ENCODE data around the gene GALNT18.
"Not testable (repeated sequence)": the region's sequence is repeated elsewhere in the genome, so short reads cannot be mapped to it uniquely, and the experiment has no call there.

Gene GALNT18

DNA sequence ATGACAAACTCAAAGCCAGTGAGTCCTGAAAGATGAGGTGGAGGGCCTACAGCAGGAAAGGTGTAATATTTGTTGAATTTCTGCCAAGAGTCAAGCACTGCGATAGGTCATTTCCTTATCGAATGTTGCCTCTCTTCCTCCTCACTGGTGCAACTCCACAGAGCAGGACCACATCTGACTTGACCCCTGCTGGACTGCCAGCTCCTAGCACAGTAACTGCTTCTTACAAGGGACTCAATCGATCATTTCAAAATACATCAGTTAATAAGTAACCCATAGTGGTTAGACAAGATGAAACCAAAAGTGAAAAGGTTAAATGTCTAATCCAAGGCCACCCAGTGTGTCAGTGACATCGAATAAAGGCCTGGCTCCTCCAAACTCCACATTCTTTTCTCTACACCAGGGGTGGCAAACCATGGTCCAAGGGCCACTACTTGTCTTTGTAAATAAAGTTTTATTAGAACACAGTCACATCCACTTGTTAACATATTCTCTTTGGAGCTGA is 170.3 kb downstream of the GALNT18 start:
- no peaks in the 10 kb centered on the region for H4K20me1 ChIP-seq (ENCODE audit: low read depth, low read length)
- H3K4me2 ChIP-seq (ENCODE audit: low read depth, low read length, poor library complexity, severe bottlenecking), result no peak overlapping the region
- no peaks in the 10 kb centered on the region for H3F3A ChIP-seq (ENCODE audit: insufficient read depth)
- no peak overlapping the region for H3K4me3 ChIP-seq (ENCODE audit: insufficient read depth, low read length, poor library complexity, severe bottlenecking)
- no peak for TF ChIP-seq EZH2phosphoT487 (conservative IDR thresholded peaks at IDR 0.05; ENCODE audit: low read length)
- H3K9me2 ChIP-seq (replicated peaks; ENCODE audit: insufficient read depth, low read length), result no peaks in the 10 kb centered on the region
- H3K27ac ChIP-seq (ENCODE audit: low read depth, low read length), result no peak overlapping the region
- H3K9ac ChIP-seq (ENCODE audit: low read length), result no peak overlapping the region
- H3K36me3 ChIP-seq (ENCODE audit: low read length), result no peaks in the 10 kb centered on the region
- no peaks in the 10 kb centered on the region for H3K9me3 ChIP-seq (ENCODE audit: insufficient read depth, low read length)
- H3K27me3 ChIP-seq (ENCODE audit: low read length), result no peaks in the 10 kb centered on the region
- H3K79me2 ChIP-seq (ENCODE audit: insufficient read depth, low read length), result no peaks in the 10 kb centered on the region
- H2AFZ ChIP-seq (ENCODE audit: low read depth, low read length, severe bottlenecking), result no peak overlapping the region

DNA sequence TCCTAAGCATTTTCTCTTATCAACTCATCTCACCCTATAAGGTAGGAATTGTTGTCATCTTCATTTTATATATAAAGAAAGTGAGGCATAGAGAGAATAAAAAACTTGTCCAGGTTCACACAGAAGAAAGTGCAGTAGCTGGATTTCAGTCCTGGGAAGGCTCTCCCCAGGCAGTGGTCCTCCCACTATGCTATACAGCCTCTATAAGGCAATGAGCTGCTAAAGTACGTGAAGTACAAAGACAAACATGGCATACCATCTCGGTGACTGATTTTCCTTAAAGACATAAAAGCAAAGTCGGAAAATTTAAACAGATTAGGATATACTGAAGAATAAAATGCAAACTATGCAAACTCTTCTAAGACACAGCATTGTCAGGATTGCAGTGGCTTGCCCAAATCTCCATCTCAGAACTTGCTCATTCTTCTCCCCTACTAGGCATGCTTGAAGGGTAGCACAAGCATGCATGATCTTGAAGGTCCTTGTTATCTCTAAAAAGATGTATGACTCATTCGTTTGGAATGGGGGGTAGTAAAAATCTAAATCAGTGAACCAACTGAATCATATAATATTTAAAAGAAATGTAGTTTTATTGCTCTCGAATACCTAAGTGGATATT is 171.0 kb downstream of the GALNT18 start:
- no peak for TF ChIP-seq EZH2phosphoT487 (conservative IDR thresholded peaks at IDR 0.05; ENCODE audit: low read length)
- TF ChIP-seq, protein P1, sequence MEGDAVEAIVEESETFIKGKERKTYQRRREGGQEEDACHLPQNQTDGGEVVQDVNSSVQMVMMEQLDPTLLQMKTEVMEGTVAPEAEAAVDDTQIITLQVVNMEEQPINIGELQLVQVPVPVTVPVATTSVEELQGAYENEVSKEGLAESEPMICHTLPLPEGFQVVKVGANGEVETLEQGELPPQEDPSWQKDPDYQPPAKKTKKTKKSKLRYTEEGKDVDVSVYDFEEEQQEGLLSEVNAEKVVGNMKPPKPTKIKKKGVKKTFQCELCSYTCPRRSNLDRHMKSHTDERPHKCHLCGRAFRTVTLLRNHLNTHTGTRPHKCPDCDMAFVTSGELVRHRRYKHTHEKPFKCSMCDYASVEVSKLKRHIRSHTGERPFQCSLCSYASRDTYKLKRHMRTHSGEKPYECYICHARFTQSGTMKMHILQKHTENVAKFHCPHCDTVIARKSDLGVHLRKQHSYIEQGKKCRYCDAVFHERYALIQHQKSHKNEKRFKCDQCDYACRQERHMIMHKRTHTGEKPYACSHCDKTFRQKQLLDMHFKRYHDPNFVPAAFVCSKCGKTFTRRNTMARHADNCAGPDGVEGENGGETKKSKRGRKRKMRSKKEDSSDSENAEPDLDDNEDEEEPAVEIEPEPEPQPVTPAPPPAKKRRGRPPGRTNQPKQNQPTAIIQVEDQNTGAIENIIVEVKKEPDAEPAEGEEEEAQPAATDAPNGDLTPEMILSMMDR (IDR thresholded peaks at IDR 0.05; ENCODE audit: insufficient read depth, low read length, poor library complexity, severe bottlenecking), result no peak
- Histone ChIP-seq H3F3A (ENCODE audit: insufficient read depth) (no peaks in the 10 kb centered on the region), H3K9ac (ENCODE audit: low read length) (no peak overlapping the region), H3K4me3 (ENCODE audit: insufficient read depth, low read length, poor library complexity, severe bottlenecking) (no peak overlapping the region), H3K4me2 (ENCODE audit: low read depth, low read length, poor library complexity, severe bottlenecking) (no peak overlapping the region), H3K27ac (ENCODE audit: low read depth, low read length) (no peak overlapping the region), H3K9me2 (replicated peaks; ENCODE audit: insufficient read depth, low read length) (no peaks in the 10 kb centered on the region), H2AFZ (ENCODE audit: low read depth, low read length, severe bottlenecking) (no peak overlapping the region), H3K9me3 (ENCODE audit: insufficient read depth, low read length) (no peaks in the 10 kb centered on the region), H3K79me2 (ENCODE audit: insufficient read depth, low read length) (no peaks in the 10 kb centered on the region), H4K20me1 (ENCODE audit: low read depth, low read length) (no peaks in the 10 kb centered on the region), H3K36me3 (ENCODE audit: low read length) (no peaks in the 10 kb centered on the region), H3K27me3 (ENCODE audit: low read length) (no peaks in the 10 kb centered on the region)

DNA sequence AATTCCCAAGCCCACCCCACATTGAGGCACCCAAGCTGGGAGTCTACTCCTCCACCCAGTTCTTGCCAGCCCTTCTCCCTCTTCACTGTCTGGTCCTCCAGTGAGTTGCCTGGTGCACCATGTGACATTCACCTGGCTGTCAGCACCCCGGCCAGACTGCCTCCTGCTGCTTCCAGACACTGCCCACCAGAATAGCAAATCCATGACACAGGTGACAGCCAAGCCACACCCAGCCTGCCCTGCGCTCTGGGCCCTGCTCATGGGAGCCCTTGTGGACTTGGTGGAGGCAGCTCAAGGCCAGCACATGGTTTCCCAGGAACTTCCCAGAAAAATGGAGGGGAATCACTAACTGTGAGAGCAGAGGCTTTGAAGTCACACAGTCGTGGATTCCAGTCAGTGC is 172.5 kb downstream of the GALNT18 start:
- no peak overlapping the region for H3K4me2 ChIP-seq (ENCODE audit: low read depth, low read length, poor library complexity, severe bottlenecking)
- TF ChIP-seq, protein P1 (IDR thresholded peaks at IDR 0.05; ENCODE audit: insufficient read depth, low read length, poor library complexity, severe bottlenecking), result no peak
- TF ChIP-seq EZH2phosphoT487 (conservative IDR thresholded peaks at IDR 0.05; ENCODE audit: low read length), result no peak
- H3K9ac ChIP-seq (ENCODE audit: low read length), result no peak overlapping the region
- no peaks in the 10 kb centered on the region for H3K9me2 ChIP-seq (replicated peaks; ENCODE audit: insufficient read depth, low read length)
- H3F3A ChIP-seq (ENCODE audit: insufficient read depth), result no peaks in the 10 kb centered on the region
- H3K9me3 ChIP-seq (ENCODE audit: insufficient read depth, low read length), result no peaks in the 10 kb centered on the region
- H3K27ac ChIP-seq (ENCODE audit: low read depth, low read length), result no peak overlapping the region
- no peaks in the 10 kb centered on the region for H4K20me1 ChIP-seq (ENCODE audit: low read depth, low read length)
- no peaks in the 10 kb centered on the region for H3K27me3 ChIP-seq (ENCODE audit: low read length)
- no peaks in the 10 kb centered on the region for H3K79me2 ChIP-seq (ENCODE audit: insufficient read depth, low read length)
- no peak overlapping the region for H3K4me3 ChIP-seq (ENCODE audit: insufficient read depth, low read length, poor library complexity, severe bottlenecking)
- no peaks in the 10 kb centered on the region for H3K36me3 ChIP-seq (ENCODE audit: low read length)
- no peak overlapping the region for H2AFZ ChIP-seq (ENCODE audit: low read depth, low read length, severe bottlenecking)

DNA sequence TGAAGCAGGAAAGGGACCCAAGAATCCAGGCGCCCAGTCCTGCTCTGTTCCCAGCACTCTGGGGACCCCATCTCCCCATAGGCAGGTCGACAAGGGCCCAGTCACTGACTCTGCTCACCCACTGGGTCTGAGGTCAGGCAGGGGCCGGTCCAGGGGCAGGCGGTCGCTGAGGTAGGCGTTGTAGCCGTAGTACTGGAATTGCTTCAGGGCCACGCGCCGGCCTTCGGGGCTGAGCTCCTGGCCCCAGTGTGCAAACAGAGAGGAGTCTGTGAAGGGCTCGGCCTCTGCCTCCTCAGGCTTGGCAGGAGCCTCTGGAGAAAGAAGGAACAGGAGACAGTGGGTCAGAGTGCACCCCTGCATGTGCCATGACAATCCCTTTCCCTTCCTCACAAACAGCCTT is 173.2 kb downstream of the GALNT18 start:
- Histone ChIP-seq H3K9me2 (replicated peaks; ENCODE audit: insufficient read depth, low read length) (no peaks in the 10 kb centered on the region), H3K36me3 (ENCODE audit: low read length) (no peaks in the 10 kb centered on the region), H3K9ac (ENCODE audit: low read length) (no peak overlapping the region)

DNA sequence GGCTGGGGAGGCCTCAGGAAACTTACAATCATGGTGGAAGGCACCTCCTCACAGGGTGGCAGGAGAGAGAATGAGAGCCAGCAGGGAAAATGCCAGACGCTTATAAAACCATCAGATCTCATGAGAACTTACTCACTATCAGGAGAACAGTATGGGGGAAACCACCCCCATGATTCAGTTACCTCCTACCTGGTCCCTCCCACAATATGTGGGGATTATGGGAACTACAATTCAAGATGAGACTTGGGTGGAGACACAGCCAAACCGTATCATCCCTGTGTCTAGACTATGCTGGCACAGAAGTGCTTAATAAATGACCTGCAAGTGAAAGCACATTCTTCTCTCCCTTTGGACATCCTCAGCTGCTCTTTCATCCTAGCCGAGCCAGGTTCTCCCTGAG is 174.2 kb downstream of the GALNT18 start:
- H3K9me3 ChIP-seq (ENCODE audit: insufficient read depth, low read length); H3K9me2 ChIP-seq (replicated peaks; ENCODE audit: insufficient read depth, low read length); H3K27ac ChIP-seq (ENCODE audit: low read depth, low read length); H3K9ac ChIP-seq (ENCODE audit: low read length); H3K4me2 ChIP-seq (ENCODE audit: low read depth, low read length, poor library complexity, severe bottlenecking); H3K79me2 ChIP-seq (ENCODE audit: insufficient read depth, low read length); H2AFZ ChIP-seq (ENCODE audit: low read depth, low read length, severe bottlenecking); H3F3A ChIP-seq (ENCODE audit: insufficient read depth); H3K4me3 ChIP-seq (ENCODE audit: insufficient read depth, low read length, poor library complexity, severe bottlenecking); H3K27me3 ChIP-seq (ENCODE audit: low read length); H4K20me1 ChIP-seq (ENCODE audit: low read depth, low read length); H3K36me3 ChIP-seq (ENCODE audit: low read length): not testable (repeated sequence)

More for the DNA sequence above, 173.2 kb downstream of the GALNT18 start:
- Histone ChIP-seq H3K9me3 (ENCODE audit: insufficient read depth, low read length) (no peaks in the 10 kb centered on the region), H3K4me3 (ENCODE audit: insufficient read depth, low read length, poor library complexity, severe bottlenecking) (no peak overlapping the region), H2AFZ (ENCODE audit: low read depth, low read length, severe bottlenecking) (no peak overlapping the region), H3K27ac (ENCODE audit: low read depth, low read length) (no peak overlapping the region), H3F3A (ENCODE audit: insufficient read depth) (no peaks in the 10 kb centered on the region), H3K79me2 (ENCODE audit: insufficient read depth, low read length) (no peaks in the 10 kb centered on the region), H3K4me2 (ENCODE audit: low read depth, low read length, poor library complexity, severe bottlenecking) (no peak overlapping the region), H4K20me1 (ENCODE audit: low read depth, low read length) (no peaks in the 10 kb centered on the region), H3K27me3 (ENCODE audit: low read length) (no peaks in the 10 kb centered on the region)
- TF ChIP-seq, protein P1 (IDR thresholded peaks at IDR 0.05; ENCODE audit: insufficient read depth, low read length, poor library complexity, severe bottlenecking), result no peak
- TF ChIP-seq EZH2phosphoT487 (conservative IDR thresholded peaks at IDR 0.05; ENCODE audit: low read length), result no peak

All from SU-DHL-6 (cell line).